Heart left ventricle (tissue), 16 donors: ENCODE data around the gene MEP1A. TPM values are rescaled to one million over a fixed set of nuclear protein-coding genes. Genes with fewer than 3 reads are reported as not detected.

Source experiments
- ATAC-seq, 4 donors: fragments of 200-7000 bp; cut with Tn5 transposase; one replicate each; pipeline ENCODE4 v1.9.1; 2020 to 2022; ENCODE audit warnings: moderate library complexity in 4 of 4, mild to moderate bottlenecking in 3 of 4, moderate number of reproducible peaks in 1 of 4
- DNase-seq, 5 donors: peaks; one replicate each; pipeline ENCODE4 v3.0.0-alpha.2; 2020
- H3K27ac ChIP-seq, 12 donors: fragments of 200-600 bp; sonication (generic) in 4 of 12; one replicate each; pipeline versions ENCODE4 v1.5.0 to v1.8.0; 2016 to 2022; ENCODE audit warnings: mild to moderate bottlenecking in 2 of 12
- H3K27me3 ChIP-seq, 9 donors: fragments of 200-600 bp; sonication (generic) in 2 of 9; one replicate each; pipeline versions ENCODE4 v1.5.1 to v1.8.0; 2016 to 2022; ENCODE audit warnings: mild to moderate bottlenecking in 3 of 9
- H3K36me3 ChIP-seq, 9 donors: fragments of 200-600 bp; sonication (generic) in 2 of 9; one replicate each; pipeline versions ENCODE4 v1.5.0 to v1.8.0; 2018 to 2022; ENCODE audit warnings: mild to moderate bottlenecking in 2 of 9
- H3K4me1 ChIP-seq, 12 donors: fragments of 200-600 bp; sonication (generic) in 4 of 12; one replicate each; pipeline versions ENCODE4 v1.5.0 to v1.8.0; 2016 to 2022; ENCODE audit warnings: mild to moderate bottlenecking in 3 of 12
- H3K4me3 ChIP-seq, 12 donors: fragments of 200-600 bp; sonication (generic) in 4 of 12; one replicate each; pipeline versions ENCODE4 v1.5.0 to v1.8.0; 2017 to 2022; ENCODE audit warnings: mild to moderate bottlenecking in 9 of 12, moderate library complexity in 4 of 12
- H3K9me3 ChIP-seq, 12 donors: fragments of 200-600 bp; sonication (generic) in 4 of 12; one replicate each; pipeline versions ENCODE4 v1.5.0 to v1.8.0; 2016 to 2022; ENCODE audit warnings: mild to moderate bottlenecking in 1 of 12
- CTCF ChIP-seq, 12 donors: fragments of 200-600 bp; sonication (generic) in 4 of 12; IDR thresholded peaks; one replicate each; pipeline versions ENCODE4 v1.5.0 to v1.8.0; 2018 to 2022; ENCODE audit warnings: antibody characterized with exemption in 12 of 12, mild to moderate bottlenecking in 5 of 12
- POLR2A ChIP-seq, 2 donors: fragments of 450-650 bp; IDR thresholded peaks; one replicate each; pipeline ENCODE4 v1.6.1; 2017; ENCODE audit warnings: antibody characterized with exemption in 2 of 2, mild to moderate bottlenecking in 2 of 2, moderate library complexity in 2 of 2
- WGBS, 4 donors: extraction: QIAGEN DNeasy Blood & Tissue Kit in 2 of 4; methylation state at CpG; one replicate each; pipeline versions ENCODE4 v1.1.5 to v1.1.7; 2013 to 2018; 5-methylcytosine and 5-hydroxymethylcytosine counted together
- intact Hi-C, 10 donors: fragments of 100-400 bp; cut with DNase I; formaldehyde crosslinking; loops; one replicate each; pipeline versions ENCODE4 v1.11.1 to v1.14.2; 2022
- polyA plus RNA-seq, 2 donors: library from polyadenylated mRNA; stranded (reverse); fragments of 200-250 nt; gene quantifications; one replicate each; pipeline ENCODE4 v1.2.3, GENCODE V29; 2013
- total RNA-seq, 9 donors: library from RNA; depleted of rRNA in 2 of 9; stranded (reverse); fragments of >200 nt in 2 of 9; fragmentation: NEBNext Ultra II Directional in 3 of 9; extraction: Animal tissue kit (Norgen Biotek cat#: 25700) in 3 of 9; gene quantifications; one replicate each; pipeline versions ENCODE4 v1.1.0 to v1.2.4, GENCODE V29; 2016 to 2023
- donor health status: ischemic (EF 13 %, LVEDD 7.1; RV severe dilation, severe dysfunction).
- donor health status: healthy with polysubstance abuse.
- donor health status: DM: no; HTN: yes; CAD: no.
- donor health status: DM: no; HTN: no; CAD: no.
- donor health status: ischemic (EF 25% LVEDD 6.9; RV normal size, moderate dysfunction).
- donor health status: ischemic (EF 25% LVEDD 5.7; RV mildly dilated, moderate dysfunction).
- donor health status: healthy.
- donor health status: DM: yes; HTN: yes; CAD: no.
- donor health status: ischemic (EF 35%, LVEDD 5.7; RV mildly dilated, moderate dysfunction).
- donor health status: nonischemic (EF 11% LVEDD 7.7; RV severe dilation, severe dysfunction).
- donor health status: DM: yes; HTN: yes; CAD: no.
- donor health status: PGD.
- donor health status: ischemic (EF 29% LVEDD 5.4; RV normal size, mild dysfunction).
- donor health status: nonischemic (EF 23%, LVEDD 6.1; RV moderate dilation, normal function).

MEP1A gene
- total and polyA plus RNA-seq, 11 donors: not detected

GRCh38 chr6:46799657-46800056 lies 6.5 kb downstream of the MEP1A start:
- Histone ChIP-seq H3K9me3 (no peaks in the 10 kb centered on the region), H3K27me3 (no peaks in the 10 kb centered on the region), H3K27ac (no peak overlapping the region), H3K4me3 (no peak overlapping the region), H3K36me3 (no peaks in the 10 kb centered on the region), H3K4me1 (no peaks in the 10 kb centered on the region)
- DNase-seq (no peak), ATAC-seq (no peak)
- no peak for TF ChIP-seq POLR2A (IDR thresholded peaks at IDR 0.05)
- no peak for TF ChIP-seq CTCF (IDR thresholded peaks at IDR 0.05)
- 45 to 60% (median 46%) methylated on average over 1 of the region's 1 CpG for WGBS, 4 donors
- intact Hi-C loops: no loop called here

- no peak for DNase-seq
- intact Hi-C loops: no loop called here
- no peak for ATAC-seq
- TF ChIP-seq CTCF (IDR thresholded peaks at IDR 0.05) (no peak), POLR2A (IDR thresholded peaks at IDR 0.05) (no peak)
- Histone ChIP-seq H3K27me3 (peaks cover 0 to 9% (median 0%) of the 10 kb centered on the region in 9 donors), H3K27ac (no peak overlapping the region), H3K9me3 (peaks cover 0 to 5% (median 0%) of the 10 kb centered on the region in 12 donors), H3K36me3 (no peaks in the 10 kb centered on the region), H3K4me1 (no peaks in the 10 kb centered on the region), H3K4me3 (no peak overlapping the region)
- 59 to 77% (median 65%) methylated on average over 1 of the region's 1 CpG for WGBS, 4 donors
These were observed 15.6 kb downstream of the MEP1A start for GRCh38 chr6:46808806-46809205.

GRCh38 chr6:46815130-46815529 lies 21.9 kb downstream of the MEP1A start:
- WGBS, 4 donors: 33 to 74% (median 68%) methylated on average over 3 to 4 of the region's 4 CpGs
- TF ChIP-seq CTCF (IDR thresholded peaks at IDR 0.05) (no peak), POLR2A (IDR thresholded peaks at IDR 0.05) (no peak)
- H3K4me1 ChIP-seq: no peaks in the 10 kb centered on the region
- peaks cover 0 to 12% (median 0%) of the 10 kb centered on the region in 12 donors for H3K9me3 ChIP-seq
- ATAC-seq (no peak), DNase-seq (no peak)
- peaks cover 0 to 5% (median 0%) of the 10 kb centered on the region in 9 donors for H3K27me3 ChIP-seq
- intact Hi-C loops: no loop called here
- no peak overlapping the region for H3K27ac ChIP-seq
- no peak overlapping the region for H3K4me3 ChIP-seq
- H3K36me3 ChIP-seq: no peaks in the 10 kb centered on the region

- no peaks in the 10 kb centered on the region for H3K4me1 ChIP-seq
- H3K4me3 ChIP-seq: no peak overlapping the region
- intact Hi-C loops: no loop called here
- peaks cover 0 to 12% (median 0%) of the 10 kb centered on the region in 12 donors for H3K9me3 ChIP-seq
- no peak overlapping the region for H3K27ac ChIP-seq
- TF ChIP-seq POLR2A (IDR thresholded peaks at IDR 0.05) (no peak), CTCF (IDR thresholded peaks at IDR 0.05) (no peak)
- WGBS, 4 donors: 87 to 100% (median 97%) methylated on average over 1 of the region's 1 CpG
- ATAC-seq (no peak), DNase-seq (no peak)
- no peaks in the 10 kb centered on the region for H3K36me3 ChIP-seq
- H3K27me3 ChIP-seq: peaks cover 0 to 5% (median 0%) of the 10 kb centered on the region in 9 donors
These were observed 23.4 kb downstream of the MEP1A start for GRCh38 chr6:46816626-46817025.
